Bone marrow (tissue), 2 donors: ENCODE data around the gene ZDHHC14.
"Not testable (repeated sequence)": the region's sequence is repeated elsewhere in the genome, so short reads cannot be mapped to it uniquely, and the experiment has no call there.

Source experiments
- DNase-seq, 2 donors: peaks; one replicate each; lab custom pipeline; 2025; lab: John Stamatoyannopoulos, UW

ZDHHC14 gene

GRCh38 chr6:157554747-157555146 is 173.8 kb downstream of the ZDHHC14 start:
- no peak for DNase-seq

GRCh38 chr6:157555455-157556143 is 174.6 kb downstream of the ZDHHC14 start:
- DNase-seq: no peak

GRCh38 chr6:157556144-157556645 is 175.2 kb downstream of the ZDHHC14 start:
- no peak for DNase-seq

GRCh38 chr6:157556671-157557430 is 175.9 kb downstream of the ZDHHC14 start:
- no peak for DNase-seq

- no peak for DNase-seq
These were observed 176.6 kb downstream of the ZDHHC14 start for GRCh38 chr6:157557559-157557958.

- DNase-seq: no peak
These were observed 177.1 kb downstream of the ZDHHC14 start for GRCh38 chr6:157558049-157558448.

GRCh38 chr6:157558487-157559200 is 177.7 kb downstream of the ZDHHC14 start:
- no peak for DNase-seq

GRCh38 chr6:157559201-157559756 is 178.3 kb downstream of the ZDHHC14 start:
- DNase-seq: no peak

GRCh38 chr6:157560063-157560462 is 179.1 kb downstream of the ZDHHC14 start:
- not testable (repeated sequence) for DNase-seq

- no peak for DNase-seq
These were observed 179.9 kb downstream of the ZDHHC14 start for GRCh38 chr6:157560691-157561413.

GRCh38 chr6:157561414-157561790 is 180.4 kb downstream of the ZDHHC14 start:
- DNase-seq: no peak

GRCh38 chr6:157561929-157562810 is 181.2 kb downstream of the ZDHHC14 start:
- DNase-seq: no peak

- no peak for DNase-seq
These were observed 182.0 kb downstream of the ZDHHC14 start for GRCh38 chr6:157562997-157563396.

GRCh38 chr6:157563611-157564284 is 182.8 kb downstream of the ZDHHC14 start:
- DNase-seq: no peak

GRCh38 chr6:157568702-157569101 is 187.7 kb downstream of the ZDHHC14 start:
- DNase-seq: no peak

- DNase-seq: peak in 1 of 2 donors; percentile 49
These were observed 188.6 kb downstream of the ZDHHC14 start for GRCh38 chr6:157569543-157569942.

- no peak for DNase-seq
These were observed 189.1 kb downstream of the ZDHHC14 start for GRCh38 chr6:157570104-157570503.

- no peak for DNase-seq
These were observed 189.8 kb downstream of the ZDHHC14 start for GRCh38 chr6:157570752-157571151.

GRCh38 chr6:157571269-157571668 is 190.3 kb downstream of the ZDHHC14 start:
- DNase-seq: no peak

GRCh38 chr6:157571950-157572349 is 191.0 kb downstream of the ZDHHC14 start:
- DNase-seq: no peak
